NCI-H1694 treated with DMSO at 0.1 percent for 48 hours (cell line): Measurements from ENCODE around the gene ZNF236.
"Not testable (repeated sequence)": the region's sequence is repeated elsewhere in the genome, so short reads cannot be mapped to it uniquely, and the experiment has no call there.

ENCODE experiments used
- DNase-seq: peaks from one replicate; lab custom pipeline; 2025; lab: John Stamatoyannopoulos, UW

Gene ZNF236

DNA sequence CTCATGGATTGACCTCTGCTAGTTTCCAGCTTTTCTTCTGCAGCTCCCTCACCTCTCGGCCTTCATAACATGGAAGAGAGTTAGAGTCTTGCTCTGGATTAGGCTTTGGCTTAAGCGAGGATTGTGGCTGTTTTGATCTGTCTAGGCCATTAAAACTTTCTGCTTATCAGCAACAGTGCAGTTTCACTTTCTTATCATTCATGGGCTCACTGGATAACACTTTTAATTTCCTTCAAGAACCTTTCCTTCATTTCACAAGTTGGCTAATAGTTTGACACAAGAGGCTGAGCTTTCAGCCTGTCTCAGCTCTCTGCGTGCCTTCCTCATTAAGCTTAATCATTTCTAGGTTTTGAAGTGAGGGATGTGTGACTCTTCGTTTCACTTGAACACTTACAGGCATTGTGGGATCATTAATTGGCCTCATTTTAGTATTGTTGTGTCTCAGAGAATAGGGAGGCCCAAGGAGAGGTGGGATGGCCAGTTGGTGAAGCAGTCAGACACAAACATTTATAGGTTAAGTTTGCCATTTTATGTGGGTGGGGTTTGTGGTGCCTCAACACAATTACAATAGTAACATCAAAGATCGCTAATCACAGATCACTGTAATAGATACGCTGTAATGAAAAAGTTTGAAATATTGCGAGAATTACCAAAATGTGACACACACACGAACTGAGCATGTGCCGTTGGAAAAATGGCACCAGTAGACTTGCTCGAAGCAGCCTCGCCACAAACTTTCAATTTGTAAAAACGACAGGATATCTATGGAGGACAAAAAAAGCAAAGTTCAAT is 129.3 kb downstream of the ZNF236 start:
- no peak for DNase-seq

DNA sequence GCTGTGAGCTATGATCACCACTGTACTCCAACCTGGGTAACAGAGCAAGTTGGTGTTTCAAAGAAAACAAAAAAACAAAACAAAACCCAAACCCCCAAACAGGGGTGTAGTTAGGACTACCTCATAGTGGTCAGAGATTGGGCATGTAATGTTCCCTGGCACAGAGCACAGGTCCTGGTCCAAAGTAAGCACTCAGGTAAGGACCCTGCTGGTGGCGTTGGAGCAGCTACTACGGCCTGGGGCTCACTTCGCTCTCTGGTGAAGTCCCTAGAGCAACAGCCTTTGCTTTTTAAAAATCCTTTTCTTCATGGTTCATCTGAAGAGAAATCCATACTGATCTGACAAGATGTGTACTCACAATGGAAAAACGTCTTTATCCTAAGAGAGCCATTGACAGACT is 130.4 kb downstream of the ZNF236 start:
- no peak for DNase-seq

DNA sequence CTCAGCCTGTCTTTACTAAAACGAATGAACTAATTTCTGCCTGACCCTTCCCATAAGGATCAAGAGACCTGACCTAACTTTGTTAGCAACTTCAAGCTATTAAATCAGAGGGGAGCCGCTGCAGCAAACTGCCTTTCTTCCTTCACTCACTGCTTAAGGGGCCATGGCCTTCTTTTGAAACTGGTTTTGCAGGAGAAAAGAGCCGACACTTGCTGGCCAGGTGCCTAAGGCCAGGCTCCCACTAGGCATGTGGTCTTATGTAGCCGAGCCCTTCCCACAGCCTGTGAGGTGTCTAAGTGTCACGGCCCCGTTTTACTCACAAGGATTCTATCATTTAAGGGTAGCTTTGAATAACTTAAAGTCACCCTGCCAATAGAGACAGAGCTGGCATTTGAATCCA is 130.8 kb downstream of the ZNF236 start:
- no peak for DNase-seq

DNA sequence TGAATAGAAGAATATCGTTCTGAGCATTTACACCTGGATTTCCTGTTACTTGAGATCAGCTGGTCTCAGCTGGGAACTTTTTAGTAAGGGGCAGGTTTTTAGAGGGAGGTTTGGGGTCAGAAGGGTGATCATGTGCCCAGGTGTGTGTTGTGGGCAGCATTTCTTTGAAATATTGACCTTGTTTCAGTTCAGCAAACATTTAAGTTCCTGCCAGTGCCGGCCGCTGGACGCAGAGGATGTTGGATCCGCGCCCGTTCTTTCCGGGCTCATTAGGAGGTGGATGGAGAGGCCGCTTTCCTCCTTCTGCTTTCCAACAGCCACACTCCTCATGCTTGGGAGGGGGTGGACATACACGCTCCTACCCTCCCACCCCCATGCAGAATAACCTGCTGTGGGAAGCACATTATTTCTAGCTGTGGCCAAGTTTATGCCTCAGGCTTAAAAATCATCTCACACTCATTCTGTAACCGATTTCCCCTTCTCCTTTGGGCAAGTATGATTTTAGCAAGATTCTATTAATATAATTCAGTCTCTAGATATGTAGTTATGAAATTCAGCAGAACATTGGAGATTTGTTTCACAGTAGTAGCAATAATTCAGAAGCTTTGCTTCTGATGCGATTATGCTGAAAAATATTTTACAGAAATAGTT is 131.4 kb downstream of the ZNF236 start:
- no peak for DNase-seq

DNA sequence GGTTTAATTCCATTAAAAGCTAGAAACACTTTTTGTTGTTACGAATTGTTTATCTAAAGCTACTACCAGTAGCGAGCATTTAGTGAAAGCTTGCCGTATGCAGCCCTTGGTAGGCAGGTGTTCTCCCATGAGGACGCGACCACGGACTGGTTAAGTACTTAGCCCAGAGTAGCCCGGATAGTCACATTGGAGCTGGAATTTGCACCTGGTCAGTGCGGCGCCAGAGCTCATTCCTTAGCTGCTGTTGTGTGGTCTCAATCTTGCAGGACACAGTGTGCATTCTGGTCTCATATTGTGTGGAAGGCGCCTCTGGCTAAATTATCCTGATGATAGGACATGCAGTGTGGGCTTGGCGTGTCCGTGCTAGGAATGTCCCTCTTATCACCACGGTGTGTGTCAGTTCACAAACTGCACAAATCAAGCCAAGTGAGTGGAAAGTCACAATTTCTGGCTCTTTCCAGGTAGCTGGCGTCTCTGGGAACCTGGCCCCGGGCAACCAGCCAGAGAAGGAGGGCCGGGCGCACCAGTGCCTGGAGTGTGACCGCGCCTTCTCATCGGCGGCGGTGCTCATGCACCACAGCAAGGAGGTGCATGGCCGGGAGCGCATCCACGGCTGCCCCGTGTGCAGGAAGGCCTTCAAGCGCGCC is 133.3 kb downstream of the ZNF236 start:
- no peak for DNase-seq

DNA sequence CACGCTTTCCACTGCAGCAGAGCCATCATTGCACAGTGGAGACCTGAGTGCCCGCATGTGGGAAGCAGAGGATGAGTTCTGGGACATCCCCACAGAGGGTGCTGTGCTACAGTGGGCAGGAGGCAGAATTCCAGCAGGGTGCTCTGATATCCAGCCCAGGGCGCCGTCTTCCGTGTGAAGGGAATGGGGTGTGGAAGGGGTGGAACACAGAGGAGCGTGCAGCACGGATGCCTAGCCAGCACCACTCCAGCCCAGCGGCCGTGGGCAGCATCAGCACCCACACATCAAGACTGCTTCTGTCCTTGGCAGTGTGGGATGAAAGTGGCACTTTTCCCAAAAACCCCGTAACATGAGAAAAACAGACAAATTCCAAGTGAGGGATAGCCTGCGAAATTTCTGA is 134.3 kb downstream of the ZNF236 start:
- DNase-seq = no peak

DNA sequence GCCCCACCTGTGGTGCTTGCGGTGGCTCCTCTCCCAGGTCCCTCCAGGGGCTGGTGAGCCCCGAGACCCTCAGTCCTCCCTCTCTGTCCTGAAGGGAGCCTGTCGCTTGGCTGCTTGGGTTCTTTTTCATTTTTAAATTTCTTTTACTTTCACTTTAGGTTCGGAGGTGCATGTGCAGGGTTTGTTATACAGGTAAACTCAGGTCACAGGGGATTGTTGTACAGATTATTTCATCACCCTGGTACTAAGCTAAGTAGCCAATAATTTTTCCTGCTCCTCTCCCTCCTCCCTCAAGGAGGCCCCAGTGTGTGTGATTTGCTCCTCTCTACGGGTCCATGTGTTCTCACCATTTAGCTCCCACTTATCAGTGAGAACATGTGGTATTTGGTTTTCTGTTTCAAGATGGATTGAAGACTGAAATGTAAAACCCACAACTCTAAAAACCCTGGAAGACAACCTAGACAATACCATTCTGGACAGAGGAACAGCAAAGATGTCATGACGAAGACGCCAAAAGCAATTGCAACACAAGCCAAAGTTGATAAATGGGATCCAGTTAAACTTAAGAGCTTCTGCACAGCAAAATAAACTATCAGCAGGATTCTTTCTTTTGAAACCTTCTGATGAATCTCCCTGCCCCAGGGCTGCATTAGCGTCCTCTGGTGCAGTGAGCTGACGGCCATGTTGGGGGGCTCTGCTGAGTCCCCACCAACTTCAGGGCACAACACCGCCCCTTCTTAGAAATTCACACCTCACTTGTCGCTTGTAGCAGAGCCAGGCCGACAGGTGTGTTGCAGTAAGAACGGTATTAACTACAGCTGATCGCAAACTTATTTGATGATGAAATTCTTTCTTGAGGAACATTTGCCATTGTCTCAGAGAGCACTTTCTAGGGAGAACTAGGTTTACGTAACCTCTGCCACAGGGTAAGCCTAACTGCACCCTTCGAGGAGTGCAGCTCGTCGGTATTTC is 135.3 kb downstream of the ZNF236 start:
- DNase-seq = no peak

DNA sequence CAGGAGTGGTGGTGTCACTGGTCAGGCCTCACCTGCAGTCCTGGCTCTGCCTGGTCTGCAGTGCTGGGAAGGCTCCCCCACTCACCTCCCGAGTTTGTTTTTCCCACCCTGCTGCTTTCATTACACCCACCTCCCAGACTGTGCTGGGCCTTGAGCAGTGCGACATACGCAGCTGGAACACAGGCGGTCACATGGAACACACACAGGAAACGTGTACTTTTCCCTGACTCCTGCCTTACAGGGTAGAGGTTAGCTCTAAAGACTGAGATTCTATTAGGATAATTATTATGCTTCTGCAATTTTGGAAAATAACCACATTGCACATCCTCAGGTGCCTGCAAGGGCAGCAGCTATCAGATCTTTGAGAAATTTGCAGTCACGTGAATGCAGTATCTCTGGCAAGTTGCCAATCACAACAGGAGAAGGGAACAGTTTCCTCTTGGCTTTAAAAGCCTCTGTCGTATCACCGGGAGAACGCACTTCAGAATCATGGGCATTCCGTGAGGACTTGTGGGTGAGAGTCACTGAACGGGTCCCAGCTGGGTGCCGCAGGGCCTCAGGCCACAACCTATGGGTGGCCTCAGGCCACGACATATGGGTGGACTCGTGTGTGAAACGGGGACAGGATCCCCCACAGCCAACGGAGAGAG is 136.5 kb downstream of the ZNF236 start:
- no peak for DNase-seq

DNA sequence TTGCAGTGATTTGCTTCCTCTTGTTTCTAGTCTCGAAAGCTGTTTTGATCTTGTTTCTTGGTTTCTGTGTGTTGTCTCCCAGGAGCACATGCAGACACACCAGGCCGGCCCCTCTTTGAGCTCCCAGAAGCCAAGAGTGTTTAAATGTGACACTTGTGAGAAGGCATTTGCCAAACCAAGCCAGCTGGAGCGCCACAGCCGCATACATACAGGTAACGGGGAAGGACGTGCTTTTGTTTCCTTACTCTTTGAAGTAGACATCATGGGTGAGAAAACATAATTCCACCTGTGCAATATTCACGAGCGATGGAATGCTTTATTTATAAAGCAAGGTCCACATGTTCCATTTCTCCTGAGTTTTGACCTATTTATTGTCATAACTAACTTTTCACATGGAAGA is 137.2 kb downstream of the ZNF236 start:
- DNase-seq = no peak

DNA sequence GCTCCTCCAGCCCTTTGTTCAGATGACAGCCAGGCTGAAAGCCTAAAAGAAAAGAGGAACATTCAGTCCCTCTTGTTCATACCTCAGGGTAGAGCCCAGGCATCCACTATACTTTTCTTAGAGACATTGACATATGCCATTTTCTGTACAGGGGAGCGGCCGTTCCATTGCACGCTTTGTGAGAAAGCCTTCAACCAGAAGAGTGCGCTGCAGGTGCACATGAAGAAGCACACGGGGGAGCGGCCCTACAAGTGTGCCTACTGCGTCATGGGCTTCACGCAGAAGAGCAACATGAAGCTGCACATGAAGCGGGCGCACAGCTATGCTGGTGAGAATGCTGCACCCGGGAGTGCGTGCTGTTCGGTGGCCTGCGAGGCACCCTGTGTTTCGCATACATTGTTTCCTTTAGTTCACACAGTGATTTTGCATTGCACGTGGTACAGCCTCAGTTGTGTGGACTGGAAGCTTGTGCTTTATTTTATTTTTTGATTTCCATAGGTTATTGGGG is 138.2 kb downstream of the ZNF236 start:
- no peak for DNase-seq

DNA sequence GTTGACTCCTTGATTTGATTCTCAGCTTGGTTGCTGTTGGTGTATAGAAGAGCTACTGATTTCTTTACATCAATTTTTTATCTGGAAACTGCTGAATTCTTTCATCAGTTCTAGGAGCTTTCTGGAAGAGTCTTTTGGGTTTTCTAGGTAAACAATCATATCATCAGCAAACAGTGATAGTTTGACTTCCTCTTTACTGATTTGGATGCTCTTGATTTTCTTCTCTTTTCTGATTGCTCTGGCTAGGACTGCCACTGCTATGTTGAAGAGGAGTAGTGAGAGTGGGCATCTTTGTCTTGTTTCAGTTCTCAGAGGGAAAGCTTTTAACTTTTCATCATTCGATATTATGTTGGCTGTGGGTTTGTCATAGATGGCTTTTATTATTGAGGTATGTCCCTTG is 140.5 kb downstream of the ZNF236 start:
- no peak for DNase-seq

DNA sequence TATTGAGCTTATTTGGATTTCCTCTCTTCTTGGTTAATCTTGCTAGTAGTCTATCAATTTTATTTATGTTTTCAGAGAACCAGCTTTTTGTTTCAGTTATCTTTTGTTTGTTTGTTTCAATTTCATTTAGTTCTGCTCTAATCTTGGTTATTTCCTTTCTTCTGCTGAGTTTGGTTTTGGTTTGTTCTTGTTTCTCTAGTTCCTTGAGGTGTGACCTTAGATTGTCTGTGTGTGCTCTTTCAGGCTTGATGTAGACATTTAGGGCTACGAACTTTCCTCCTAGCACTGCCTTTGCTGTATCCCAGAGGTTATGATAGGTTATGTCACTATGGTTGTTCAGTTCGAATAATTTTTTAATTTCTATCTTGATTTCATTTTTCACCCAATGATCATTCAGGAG is 141.6 kb downstream of the ZNF236 start:
- no peak for DNase-seq

DNA sequence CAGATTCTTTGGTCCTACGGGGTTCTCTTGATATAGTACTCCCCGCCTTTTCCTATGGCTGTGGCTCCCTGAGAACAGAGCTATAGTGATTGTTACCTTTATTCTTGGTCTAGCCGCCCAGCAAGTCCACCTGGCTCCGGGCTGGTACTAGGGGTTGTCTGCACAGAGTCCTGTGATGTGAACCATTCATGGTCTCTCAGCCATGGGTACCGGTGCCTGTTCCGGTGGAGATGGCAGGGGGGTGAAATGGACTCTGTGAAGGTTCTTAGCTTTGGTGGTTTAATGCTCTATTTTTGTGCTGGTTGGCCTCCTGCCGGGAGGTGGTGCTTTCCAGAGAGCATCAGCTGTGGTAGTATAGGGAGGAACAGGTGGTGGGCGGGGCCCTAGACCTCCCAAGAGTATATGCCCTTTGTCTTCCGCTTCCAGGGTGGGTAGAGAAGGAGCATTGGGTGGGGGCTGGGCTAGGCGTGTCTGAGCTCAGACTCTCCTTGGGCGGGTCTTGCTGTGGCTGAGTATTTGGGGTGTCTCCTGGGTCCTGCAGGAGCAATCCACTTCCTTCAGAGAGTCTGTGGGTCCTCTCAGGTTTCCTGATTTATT is 143.3 kb downstream of the ZNF236 start:
- DNase-seq = not testable (repeated sequence)

DNA sequence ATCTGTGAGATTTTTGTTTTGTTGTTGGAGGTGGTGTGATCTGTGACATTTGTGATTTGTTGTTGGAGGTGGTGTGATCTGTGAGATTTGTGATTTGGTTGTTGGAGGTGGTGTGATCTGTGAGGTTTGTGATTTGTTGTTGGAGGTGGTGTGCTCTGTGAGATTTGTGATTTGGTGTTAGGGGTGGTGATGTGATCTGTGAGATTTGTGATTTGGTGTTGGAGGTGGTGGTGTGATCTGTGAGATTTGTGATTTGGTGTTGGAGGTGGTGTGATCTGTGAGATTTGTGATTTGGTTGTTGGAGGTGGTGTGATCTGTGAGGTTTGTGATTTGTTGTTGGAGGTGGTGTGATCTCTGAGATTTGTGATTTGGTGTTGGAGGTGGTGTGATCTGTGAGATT is 144.9 kb downstream of the ZNF236 start:
- DNase-seq = not testable (repeated sequence)

DNA sequence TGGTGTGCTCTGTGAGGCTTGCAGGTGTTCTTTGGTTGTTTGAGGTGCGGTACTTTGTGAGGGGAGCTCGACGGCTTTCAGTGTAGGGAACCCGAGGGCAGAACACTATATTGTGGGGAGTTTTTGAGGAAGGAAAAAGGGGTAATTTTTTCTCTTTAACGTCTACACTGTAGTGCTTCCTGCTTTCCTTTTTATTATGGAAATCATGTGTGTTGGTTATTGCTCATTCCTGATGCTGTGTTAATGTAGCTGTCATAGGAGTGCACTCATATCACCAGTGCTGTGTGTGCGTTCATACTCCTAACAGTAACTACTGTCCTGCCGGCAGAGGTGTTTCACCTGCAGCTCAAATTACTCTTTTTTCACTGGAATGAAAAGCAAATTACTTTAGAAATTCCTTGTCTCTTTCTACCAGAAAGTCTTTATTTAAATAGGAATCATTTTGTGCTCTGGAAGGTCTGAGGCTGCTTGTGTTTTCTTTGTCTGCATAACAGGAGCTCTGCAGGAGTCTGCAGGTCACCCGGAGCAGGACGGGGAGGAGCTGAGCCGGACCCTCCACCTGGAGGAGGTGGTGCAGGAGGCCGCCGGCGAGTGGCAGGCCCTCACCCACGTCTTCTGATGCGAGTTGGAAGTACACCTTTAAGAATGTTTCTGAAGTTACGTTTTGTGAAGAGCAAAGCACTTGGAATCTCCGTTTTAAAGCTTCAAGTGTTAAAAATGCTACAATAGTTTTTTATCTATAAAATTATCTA is 145.5 kb downstream of the ZNF236 start:
- DNase-seq = no peak

DNA sequence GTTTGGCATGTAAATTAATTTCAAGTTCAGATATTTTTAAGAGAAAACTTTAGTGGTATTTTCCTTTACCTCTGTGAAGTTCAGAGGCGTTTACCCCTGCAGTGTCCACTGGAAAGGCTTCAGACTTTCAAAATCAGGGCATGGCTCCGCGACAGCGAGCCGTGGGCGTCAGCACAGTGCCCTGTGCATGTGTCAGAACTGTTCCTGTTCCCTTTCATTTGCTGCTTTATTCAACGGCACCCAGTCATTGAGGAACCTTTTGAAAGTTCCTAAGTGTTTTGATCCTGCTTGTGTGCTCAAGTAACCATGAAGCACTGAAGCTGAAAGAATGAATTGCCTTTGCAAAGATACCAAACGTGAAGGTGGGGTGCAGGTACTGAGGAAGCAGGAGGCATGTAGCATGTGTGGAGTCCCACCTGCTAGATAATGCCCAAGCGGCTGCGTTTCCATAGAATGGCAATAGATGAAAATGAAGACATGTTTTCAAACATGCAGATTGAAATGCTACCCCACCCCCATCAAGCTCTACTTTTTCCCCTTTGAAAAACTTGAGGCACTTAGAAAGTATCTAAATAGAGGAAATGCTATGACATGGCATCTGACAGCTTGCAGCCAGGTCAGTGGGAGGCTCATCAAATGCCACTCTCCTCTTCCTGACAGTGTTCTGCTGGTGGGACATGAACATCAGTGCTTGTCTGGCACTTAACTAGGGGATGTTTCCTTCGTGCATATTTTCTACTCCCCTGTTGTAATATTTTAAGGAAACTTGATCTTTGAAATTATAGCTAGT is 148.6 kb downstream of the ZNF236 start:
- DNase-seq = no peak

DNA sequence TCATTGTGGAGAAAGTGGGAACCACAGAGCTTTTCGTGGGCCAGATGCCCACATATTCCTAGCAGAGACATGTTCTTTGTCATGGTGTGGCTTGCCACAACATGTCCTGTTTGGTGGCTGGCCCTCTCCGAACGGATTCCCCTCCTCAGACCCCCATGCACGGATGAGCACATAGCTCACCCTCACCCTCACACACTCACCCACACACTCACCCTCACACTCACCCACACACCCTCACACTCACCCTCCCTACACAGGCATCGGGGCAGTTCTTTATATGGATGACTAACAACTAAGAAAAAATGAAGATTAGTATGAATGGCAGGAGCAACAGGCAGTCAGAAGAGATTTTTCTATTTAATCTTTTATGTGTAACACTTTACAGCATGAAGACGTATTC is 149.9 kb downstream of the ZNF236 start:
- no peak for DNase-seq

DNA sequence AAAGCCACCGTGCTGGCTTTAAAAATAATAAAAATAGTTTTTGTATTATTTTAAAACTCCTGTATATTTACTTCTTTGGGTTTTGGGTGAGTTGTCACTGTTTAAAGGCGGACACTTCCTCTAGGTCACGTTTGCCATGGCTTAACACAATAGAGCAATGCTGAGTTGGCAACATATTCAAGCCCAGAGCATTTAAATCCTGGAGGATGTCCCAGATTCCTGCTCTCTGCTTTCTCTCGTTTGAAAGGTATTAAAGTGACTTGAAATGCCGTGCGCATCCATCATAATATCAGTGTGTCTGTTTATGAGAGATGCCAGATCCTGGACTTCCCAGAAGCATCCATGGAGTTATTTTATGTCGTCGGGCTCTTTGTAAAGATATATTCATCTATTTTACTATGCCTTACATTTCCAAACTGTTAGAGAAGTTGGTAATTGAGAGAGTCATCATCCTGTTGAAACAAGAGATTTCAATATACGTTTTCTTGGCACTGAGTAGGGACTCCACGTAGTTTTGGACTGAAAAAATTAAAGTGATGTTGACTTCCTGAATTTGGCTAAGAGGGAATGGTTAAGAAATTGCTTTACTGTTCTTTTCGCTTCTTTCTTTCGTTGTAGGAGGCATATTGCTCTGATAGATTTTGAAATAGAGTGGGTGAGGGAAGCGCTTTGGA is 150.6 kb downstream of the ZNF236 start:
- DNase-seq = no peak
